Germinal center (tissue), 1 donor: ENCODE data around the gene KIRREL3.

Experiments used
- DNase-seq: peaks from one replicate; pipeline ENCODE4 v3.0.0; 2012; ENCODE audit warnings: mixed read lengths, low spot score

The KIRREL3 gene

DNA sequence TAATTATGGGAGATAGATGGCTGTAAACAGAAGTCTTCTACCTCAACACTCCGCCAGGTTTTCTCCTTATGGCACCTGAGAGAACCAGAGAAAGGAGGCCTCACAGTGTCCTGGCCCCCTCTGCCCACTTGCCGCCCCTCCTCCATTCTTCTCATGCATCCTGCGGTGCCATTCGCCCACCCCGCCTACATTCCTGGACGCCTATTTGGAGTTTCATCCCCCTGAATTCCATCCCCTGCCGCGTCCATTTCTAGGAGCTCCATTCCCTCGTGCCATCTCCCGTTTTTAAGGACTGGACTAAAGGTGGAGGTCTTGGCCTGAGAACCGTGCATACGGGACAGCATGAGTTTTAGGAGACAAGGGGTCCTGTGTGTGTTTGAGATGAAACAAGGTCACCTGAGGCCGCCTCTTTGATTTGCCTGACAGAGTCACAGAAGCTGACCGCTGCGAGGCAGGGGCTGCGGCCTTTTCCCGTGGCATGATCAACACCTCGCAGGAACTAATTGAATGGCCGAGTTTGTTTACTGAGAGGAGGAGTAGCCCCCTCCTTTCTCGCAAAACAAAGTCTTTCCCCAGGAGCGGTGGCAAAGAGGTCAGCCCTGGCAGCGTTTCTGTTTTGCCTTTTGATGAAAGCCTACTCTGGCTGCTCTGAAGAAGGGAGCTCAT, 398.9 kb downstream of the KIRREL3 start:
- DNase-seq: no peak

DNA sequence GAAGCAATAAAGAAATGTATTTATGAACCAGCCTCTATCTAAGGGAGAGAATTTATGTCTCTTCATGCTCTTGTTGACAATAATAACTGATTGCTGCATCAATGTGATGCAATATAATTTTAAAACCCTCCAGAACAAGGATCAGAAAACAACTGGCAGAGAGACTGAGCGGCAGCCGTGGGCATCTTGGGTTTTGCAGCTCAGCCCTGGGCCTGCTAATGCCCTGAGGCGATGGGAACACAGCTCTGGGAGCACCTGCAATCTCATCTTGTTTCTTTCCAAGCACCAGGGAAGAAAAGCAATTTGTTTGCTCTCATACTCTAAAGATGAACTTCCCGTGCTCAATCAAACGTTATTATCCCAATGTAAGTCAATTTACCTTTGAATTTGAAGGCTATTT, 399.4 kb downstream of the KIRREL3 start:
- no peak for DNase-seq

DNA sequence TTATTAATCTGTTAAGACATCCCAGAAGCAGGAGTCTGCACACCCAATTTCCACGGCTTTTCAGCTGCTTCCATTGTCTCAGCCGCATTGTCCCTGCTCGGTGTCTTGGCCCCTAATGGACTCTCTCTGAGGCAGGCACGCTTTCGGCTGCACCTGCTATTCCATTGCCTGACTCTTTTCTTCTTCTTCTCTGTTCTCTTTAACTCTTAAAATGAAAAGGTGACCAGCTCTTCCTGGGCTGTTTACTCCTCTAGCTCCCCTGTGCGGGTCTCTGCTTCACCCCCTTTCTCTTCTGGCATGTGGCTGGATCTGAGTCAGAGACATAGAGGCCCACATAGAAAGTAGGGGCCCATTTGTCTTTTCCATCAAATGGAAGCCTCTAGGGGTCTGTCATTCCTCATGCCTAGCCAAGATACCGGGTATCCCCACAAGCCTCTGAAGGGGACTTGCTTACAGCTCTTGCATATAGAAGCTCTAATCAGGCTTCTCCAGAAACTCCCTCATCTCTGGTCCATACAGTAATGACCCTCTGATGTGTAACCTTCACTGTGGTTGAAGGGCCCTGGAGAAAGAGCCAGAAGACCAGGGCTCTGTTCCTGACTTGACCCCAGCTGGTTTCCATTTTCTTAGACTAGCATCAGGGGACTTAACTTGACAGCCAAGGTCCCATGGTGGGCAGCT, 401.2 kb downstream of the KIRREL3 start:
- DNase-seq: no peak

DNA sequence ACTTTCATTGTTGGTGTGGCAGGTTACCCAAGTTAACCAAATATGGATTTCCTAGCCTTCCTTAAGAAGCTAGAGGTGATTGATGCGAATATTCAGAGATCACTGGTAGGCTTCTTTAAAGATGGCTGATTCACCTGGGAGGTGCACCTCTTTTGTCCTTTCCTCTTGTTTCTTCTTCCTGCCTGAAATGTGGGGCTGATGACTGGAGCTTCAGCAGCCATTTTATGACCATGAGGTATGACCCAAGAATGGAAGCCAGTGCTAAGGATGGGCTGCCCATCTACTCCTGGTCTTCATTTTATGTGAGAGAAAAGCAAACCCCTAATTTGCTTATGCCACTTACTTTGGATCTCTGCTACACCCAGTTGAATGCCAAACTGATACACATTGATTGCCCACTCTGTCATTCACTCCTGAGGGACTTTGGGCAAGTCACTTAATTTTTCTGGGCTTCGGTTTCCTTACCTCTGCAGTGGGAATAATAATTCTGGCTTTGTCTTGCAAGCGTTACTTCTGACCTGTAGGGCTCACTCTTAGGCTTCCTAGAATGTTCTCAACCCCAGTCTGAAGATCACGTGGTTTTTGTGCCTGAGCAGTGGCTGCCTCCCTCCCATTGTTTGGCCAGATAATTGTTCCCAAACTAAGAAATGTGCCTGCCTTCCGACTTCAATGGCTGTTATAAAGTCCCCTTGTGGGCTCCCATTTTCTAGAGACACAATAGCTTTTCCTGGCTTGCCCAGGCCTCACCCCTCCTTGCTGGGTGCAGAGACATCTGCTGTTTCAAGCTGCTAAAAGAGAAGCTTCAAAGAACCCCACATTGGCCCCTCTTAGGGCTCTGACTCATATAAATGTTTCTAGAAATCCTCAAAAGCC, 402.0 kb downstream of the KIRREL3 start:
- DNase-seq: no peak

DNA sequence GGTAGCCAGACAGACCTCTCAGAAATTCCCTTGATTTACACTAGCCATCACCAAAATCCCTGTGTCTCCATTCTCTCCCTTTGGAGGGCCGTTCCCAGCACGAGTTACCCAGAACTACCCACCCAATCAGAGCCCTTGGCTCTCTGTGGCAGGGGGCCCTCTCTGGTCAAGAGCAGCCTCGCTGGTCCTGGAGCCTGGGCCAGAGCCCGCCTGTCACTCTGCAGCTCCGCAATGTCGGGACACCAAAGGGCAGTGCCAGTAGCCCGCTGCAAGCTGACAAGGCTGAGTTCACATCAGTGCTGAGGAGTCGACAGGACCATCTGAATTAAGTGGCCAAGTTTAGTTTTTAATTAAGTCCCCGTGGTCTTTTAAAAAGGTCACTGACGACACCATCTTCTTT, 403.5 kb downstream of the KIRREL3 start:
- no peak for DNase-seq

DNA sequence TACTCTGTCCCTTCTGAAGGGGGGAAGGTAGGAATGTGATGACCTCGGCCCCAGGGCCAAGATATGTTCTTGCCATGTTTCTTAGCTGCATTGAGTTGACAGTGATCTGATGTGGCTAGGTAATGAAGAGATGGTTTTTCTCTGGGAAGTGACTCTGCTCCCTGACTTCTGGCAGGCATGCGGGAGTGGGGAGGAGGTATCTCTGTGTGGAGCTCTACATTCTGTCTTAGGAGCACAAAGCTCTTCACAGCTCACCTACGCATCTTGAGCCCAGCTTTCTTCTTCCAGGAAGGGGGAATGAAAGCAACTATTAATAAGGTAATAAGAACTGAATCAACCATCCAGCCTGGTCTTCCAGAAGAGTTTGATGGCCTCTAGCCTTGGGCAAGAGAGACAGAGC, 404.1 kb downstream of the KIRREL3 start:
- DNase-seq: no peak

DNA sequence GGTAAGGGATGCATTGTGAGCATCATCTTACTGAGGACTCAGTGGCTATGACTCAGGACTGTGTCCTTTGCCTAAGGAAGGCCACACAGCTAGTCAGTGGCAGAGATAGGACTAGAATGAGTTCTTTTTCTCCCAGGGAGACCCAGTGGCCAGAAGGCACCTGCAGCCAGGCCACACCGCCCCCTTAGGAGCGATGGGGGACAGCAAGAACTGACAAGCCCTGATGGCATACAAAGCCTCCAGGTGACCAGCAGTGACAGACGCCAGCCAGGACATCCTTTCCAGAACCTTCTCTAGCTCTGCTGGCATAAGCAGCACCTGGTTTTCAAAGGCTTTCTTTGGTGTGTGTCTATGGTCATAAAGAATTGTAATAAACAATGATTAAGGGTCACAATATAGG, 405.0 kb downstream of the KIRREL3 start:
- no peak for DNase-seq

DNA sequence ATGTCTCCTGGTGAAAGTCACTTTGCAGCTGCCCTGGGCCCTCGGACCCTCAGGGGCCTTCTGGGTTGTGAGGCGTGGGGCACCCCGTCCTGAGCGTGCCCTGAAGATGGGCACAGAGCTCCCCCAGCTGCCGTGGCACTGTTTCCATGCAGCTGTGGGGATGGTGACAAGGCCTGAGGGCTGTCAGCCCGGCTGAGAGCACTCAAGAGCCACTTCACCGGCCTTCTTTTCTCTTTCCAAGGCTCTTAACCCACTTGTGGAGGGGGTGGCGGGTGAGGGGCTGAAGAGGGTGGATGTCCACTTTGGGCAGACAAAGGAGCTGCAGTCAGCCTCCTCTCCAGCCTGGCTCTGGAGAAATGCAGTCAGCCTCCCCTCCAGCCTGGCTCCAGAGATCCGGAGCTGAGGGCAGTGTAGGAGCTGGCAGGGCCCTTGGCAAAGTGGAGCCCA, 405.6 kb downstream of the KIRREL3 start:
- DNase-seq: no peak

DNA sequence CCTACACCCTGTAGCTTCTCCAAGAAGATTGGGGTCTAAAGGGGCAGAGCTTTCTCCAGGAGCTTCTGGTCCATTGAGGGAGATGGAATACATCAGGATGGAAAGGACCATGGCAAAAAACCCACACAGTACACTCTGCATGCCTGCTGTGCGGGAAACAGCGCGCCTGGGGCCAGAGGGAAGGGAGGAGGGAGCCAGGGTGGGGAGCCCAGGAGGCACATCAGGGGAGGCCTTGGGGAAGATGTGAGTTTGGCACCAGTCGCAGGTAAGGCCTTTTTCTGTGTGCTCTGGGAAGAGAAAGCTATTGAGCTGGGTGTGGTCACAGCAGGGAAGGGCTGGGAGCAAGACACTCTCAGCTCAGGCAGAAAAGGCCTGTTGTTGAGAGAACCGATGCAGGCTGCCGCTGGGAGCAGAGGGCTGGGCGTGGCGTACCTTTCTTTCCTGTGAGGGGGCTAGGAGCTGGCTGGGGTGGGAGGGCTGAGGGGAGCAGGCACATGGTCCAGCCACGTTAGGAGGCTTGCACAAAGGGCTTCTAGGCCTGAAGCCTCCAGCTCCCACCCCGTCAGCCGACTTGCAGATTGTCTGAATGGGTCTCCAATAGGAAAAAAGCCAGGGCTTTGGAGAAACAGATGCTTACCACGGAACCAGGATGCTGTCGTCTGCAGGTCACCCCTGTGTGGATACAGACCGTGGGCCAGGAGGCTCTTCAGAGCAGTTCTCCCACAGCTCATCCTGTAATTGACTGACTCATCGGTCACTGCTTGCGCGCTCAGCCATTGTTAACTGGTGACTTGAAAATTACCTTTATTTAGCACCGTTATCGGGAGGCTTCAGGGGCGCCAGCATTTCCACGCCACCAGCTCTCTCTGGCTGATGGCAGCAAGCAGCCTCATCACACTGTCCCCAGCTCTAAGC, 407.8 kb downstream of the KIRREL3 start:
- no peak for DNase-seq

DNA sequence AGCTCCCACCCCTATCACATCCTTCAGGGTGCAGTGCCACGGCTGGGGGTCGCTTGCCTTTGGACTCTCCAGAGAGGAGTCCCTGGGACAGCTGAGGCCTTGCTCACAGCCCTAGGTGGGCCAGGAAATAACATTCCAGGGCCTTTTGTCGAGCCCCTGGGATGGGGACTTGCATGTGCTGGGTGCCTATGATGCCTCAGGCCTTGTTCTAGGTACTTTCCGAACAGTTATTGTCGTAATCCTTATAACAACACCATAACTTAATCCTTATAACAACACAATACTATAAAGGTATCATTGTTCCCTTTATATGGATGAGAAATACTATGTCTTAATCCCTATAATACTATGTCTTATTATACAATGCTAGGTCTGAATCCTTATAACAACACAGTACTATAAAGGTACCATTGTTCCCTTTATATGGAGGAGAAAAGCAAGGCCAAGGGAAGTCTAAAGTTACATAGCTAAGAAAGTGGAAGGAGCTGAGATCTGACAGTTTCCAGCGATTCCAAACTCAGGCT, 408.5 kb downstream of the KIRREL3 start:
- DNase-seq: no peak

DNA sequence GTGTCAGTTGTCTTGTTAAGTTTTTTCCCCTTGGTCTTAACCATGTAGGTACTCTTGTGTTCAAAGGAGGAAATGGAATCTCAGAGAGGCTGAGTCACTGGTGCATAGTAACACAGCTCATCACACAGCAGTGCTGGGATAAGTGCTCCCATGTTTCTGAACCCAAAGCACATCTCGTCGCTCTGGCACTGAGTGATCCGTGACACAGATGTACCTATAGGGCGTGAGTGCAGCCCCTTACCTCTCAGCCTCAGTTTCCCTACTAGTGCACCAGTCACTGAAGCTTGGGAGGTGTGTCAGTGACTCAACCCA, 411.1 kb downstream of the KIRREL3 start:
- DNase-seq: no peak

DNA sequence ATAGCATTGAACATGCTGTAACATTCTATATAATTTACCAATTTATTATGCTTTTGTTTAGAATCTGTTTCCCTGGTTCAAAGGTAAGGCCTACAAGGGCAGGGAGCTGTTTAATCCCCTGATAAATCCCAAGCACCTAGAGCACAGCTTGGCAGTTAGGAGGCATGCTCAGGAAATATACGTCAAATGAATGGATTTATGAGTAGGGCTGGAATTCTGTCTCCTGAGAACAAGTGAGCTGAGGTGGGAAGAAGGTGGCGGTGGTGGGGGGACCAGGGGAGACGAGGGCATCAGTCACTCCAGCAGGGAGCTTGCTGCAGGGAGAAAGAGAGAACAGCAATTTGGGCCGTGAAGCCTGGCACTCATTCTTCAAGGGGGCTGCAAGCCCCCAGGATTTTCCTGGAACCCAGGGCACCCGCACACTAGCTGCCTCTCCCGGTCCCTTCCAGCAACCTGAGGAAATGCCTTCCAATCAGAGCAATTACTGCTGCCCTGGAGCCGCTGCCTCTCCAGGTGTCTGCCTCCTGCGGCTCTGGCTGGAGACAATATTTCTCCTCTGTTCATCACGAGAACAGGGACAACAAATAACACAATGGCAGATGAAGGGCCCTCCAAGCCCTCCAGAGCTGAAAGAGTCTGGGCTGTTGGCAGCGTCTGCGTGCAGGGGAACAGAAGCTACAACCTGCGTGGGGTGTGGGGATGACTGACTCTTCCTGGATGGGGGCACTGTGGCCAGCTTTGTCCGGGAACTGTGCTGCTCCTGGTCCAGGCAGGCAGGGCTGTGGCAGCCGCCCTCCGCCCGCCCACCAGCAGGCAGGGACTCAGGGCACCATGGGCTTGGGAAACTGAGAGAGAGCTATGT, 411.7 kb downstream of the KIRREL3 start:
- DNase-seq: no peak

DNA sequence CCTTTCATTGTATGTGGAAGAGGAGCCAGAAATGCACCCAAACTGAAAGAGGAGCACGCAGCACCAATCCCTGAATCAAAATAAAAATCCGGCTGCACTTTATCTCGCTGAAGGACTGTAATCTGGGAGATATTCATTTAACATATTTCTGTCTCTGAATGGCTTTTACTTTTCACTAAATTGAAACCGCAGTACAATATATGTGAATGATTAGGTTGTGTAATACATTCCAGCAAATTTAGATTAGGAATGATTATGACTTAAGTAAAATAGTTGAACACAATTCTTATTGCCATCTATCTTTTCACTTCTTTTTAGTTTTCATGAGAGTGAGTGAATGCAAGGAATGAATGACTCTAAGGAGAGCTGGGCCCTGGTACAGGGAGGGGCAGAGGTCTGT, 413.0 kb downstream of the KIRREL3 start:
- DNase-seq: no peak

DNA sequence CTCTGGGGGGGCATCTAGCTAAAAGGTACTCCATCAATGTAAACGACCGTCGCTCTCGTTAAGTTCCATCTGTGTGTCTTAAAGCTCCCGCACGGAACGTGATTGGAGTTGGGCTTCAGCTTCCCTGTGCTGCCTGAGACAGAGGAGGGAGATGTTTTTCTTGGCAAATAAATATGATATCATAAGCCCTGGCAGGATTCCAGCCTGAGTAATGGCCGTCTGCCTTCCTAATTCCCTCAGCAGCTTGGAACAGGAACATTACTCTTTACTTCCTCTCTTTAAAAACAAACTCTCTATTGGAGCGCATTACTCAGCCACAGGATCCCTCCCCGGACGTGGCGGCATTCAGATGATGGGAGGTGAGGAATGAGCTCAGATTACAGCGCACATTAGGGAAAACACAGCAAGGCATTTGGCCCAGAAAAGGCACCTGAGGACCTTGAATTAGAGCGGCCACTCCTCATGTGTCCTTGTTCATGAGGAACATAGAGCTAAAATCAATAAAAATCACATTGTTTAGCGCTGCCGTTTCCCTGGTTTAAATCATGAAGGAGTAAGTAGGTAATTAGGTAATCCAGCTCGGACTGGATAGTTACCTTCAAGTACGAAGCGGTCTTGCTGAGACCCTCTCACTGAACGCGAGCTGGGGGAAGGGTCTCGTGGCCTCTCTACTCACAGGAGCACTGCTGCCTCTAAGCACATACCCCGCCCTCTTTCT, 414.6 kb downstream of the KIRREL3 start:
- DNase-seq: no peak

DNA sequence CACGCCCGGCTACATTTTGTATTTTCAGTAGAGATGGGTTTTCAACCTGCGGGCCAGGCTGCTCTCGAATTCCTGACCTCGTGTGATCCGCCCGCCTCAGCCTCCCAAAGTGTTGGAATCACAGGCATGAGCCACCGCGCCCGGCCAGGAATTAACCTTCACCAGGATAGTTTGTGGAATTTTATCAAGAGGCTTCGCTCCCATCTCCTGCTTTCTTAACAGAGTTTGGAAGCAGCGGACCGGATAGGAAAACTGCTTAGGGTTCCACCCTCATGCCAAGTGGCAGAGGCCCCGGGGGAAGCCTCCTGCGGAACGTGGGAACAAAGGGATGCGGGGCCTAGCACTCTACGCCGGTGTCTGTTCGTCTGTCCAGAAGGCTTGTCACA, 415.2 kb downstream of the KIRREL3 start:
- no peak for DNase-seq

DNA sequence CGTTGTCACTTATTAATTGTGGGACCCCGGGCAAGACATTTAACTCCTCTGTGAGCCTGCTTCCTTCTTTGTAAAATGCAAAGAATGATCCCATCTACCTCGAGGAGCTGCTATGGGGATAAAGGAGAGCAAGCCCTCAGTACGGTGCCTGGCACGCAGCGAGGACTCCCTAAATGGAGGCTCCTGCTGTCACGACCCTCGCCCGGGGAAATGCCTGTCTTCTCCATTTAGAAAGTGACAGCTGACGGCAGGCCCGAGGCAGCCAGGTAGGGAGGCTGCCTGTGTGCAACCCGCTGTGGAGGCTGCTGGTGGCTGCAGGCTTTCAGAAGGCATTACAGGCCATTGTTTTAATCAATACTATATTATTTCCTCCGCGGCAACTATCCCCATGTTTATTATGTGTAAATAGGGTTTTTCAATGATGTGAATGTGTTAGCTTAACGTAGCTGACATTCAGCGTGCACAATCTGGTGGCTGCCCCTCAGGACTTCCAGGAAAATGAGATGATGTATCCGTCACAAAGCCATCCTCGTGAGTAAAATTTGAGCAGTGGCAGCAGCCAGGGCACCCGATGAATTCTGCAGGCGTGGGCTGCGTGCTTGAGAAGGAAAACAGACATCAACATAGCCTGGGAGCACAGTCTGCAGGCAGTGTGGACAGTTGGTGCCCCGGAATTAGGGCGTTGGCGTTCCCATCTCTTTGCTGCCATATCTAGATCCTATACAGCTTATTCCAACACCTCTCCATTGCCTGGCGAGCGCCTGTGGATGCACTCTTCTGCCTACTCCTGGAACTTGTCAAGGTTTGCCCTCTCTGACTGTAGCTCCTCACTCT, 416.8 kb downstream of the KIRREL3 start:
- no peak for DNase-seq

DNA sequence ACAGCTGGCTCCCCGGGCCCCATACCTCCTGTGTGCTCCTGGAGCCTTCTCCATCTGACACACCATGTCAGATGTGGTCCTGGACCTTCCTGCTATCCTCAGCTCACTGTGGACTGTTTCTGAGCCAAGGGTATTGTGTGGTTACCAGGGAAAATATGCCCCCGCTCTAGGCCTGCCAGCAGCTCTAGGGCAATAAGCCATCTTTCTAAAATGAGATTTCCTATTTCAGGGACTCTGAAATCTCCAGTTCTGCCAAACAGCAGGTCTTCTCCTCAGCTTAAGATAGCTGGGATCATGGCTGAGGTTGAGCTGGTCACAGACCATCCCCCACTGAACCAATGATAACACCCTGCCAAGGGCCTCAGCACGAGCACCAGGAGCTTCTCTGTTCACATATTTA, 417.5 kb downstream of the KIRREL3 start:
- DNase-seq: no peak

DNA sequence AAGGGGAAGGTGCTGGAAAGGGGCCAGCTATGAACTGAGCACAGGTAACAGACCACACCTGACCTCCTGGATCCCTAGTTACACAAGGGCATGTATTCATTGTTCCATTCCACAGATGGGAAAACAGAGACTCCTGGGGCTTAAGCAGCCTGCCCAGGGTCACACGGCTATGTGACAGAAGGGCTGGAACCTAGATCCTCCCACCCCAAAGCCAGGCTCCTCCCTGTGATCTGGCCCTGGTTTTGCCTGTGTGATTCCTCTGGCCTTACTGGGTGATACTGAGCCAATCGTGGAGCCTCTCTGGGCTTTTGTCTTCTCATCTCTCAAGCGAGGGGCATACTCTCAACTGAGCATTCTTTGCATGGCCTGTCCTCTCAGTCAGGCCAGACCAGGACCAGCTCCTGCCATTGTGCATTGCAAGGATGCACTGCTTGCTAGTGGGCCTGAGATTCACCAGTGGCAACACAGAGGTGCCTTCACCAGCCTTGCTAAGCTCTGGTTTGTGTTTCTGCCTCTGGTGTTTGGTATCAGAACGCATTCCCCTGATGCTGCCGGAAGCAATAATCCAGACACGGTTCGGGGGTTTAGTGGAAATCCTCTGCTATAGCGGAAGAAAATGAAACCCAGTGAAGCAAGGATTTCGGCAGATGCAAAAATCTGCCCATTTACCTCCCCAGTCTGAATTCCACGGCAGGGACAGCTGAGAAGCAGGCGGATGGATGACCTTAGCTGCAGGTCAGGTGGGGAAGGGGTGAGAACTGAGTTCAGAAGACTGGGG, 418.5 kb downstream of the KIRREL3 start:
- no peak for DNase-seq

DNA sequence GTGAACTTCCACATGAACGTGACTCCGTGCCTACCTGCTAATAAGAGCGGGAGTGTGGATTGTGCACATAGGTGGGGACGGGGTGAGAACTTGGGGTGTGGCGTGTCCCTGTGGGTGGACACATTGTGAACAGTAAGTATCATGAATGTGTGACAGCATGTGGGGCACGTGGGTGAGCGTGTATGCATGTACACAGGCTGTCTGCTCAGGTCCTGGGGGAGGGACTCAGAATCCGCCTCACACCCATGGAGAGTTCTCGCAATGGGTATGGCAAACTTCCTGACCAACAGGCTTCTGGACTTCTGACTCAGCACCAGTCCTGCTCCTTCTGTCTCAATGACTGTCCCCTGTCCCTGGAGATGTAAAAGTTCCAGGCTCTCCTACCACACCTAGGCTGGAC, 422.1 kb downstream of the KIRREL3 start:
- no peak for DNase-seq
